HepG2 (cell line): ENCODE measurements around the gene PGC. TPM values are rescaled to one million over a fixed set of nuclear protein-coding genes. Genes with fewer than 3 reads are reported as not detected.
A peak's percentile ranks its signal among the peaks of the same experiment; 100 is the strongest.

ENCODE experiments used
- AKAP8 ChIP-seq: sonication (generic); formaldehyde crosslinking; IDR thresholded peaks from 2 replicates; pipeline ENCODE4 v1.5.1; 2020; ENCODE audit warnings: mild to moderate bottlenecking, missing genetic modification reagents
- ATF5 ChIP-seq: sonication (generic); formaldehyde crosslinking; IDR thresholded peaks from 2 replicates; pipeline ENCODE4 v1.4.0; 2020; ENCODE audit warnings: mild to moderate bottlenecking, low read depth, missing genetic modification reagents
- ETV5 ChIP-seq: IDR thresholded peaks from 2 replicates; pipeline ENCODE4 v1.6.1; 2018; ENCODE audit warnings: missing biosample characterization, missing genetic modification reagents, inconsistent platforms, borderline replicate concordance
- HCFC1 ChIP-seq: fragments of 150-350 bp; IDR thresholded peaks from 2 replicates; pipeline ENCODE4 v1.6.1; 2014; ENCODE audit warnings: low read depth, low read length
- HDAC6 ChIP-seq: fragments of 200-600 bp; sonication (generic); IDR thresholded peaks from 2 replicates; pipeline ENCODE4 v1.7.0; 2017; ENCODE audit warnings: mild to moderate bottlenecking, antibody characterized with exemption, low read length, low read depth
- IRF1 ChIP-seq: sonication (generic); formaldehyde crosslinking; IDR thresholded peaks from 2 replicates; pipeline ENCODE4 v1.4.0; 2020; ENCODE audit warnings: low read depth, mild to moderate bottlenecking, missing genetic modification reagents
- JUN ChIP-seq: sonication (generic); formaldehyde crosslinking; IDR thresholded peaks from 2 replicates; pipeline ENCODE4 v1.4.0; 2020; ENCODE audit warnings: mild to moderate bottlenecking, missing genetic modification reagents
- MATR3 ChIP-seq: sonication (generic); formaldehyde crosslinking; IDR thresholded peaks from 2 replicates; pipeline ENCODE4 v1.4.0; 2020; ENCODE audit warnings: missing genetic modification reagents
- SETDB1 ChIP-seq: sonication (generic); formaldehyde crosslinking; IDR thresholded peaks from 2 replicates; pipeline ENCODE4 v1.5.1; 2020; ENCODE audit warnings: missing genetic modification reagents, mild to moderate bottlenecking, borderline replicate concordance
- SMAD1 ChIP-seq: sonication (generic); formaldehyde crosslinking; IDR thresholded peaks from 2 replicates; pipeline ENCODE4 v1.4.0; 2020; ENCODE audit warnings: missing genetic modification reagents, low read depth, mild to moderate bottlenecking, borderline replicate concordance
- SNAI1 ChIP-seq: sonication (generic); formaldehyde crosslinking; IDR thresholded peaks from 2 replicates; pipeline ENCODE4 v1.5.0; 2020; ENCODE audit warnings: mild to moderate bottlenecking, missing genetic modification reagents, borderline replicate concordance
- TBX3 ChIP-seq: fragments of 450-650 bp; IDR thresholded peaks from 2 replicates; pipeline ENCODE4 v1.6.1; 2017; ENCODE audit warnings: antibody characterized with exemption, mild to moderate bottlenecking, inconsistent platforms, borderline replicate concordance
- TCF12 ChIP-seq, 2 experiments: fragments of 450-650 bp in 1 of 2; sonication (generic) in 1 of 2; formaldehyde crosslinking in 1 of 2; IDR thresholded peaks; 2 replicates each; pipeline versions ENCODE4 v1.6.1 to v1.8.0; 2017 to 2022; ENCODE audit warnings: antibody characterized with exemption in 1 of 2, mild to moderate bottlenecking in 1 of 2, missing genetic modification reagents in 1 of 2, moderate library complexity in 1 of 2
- THAP9 ChIP-seq: sonication (generic); formaldehyde crosslinking; IDR thresholded peaks from 2 replicates; pipeline ENCODE4; 2020; ENCODE audit warnings: missing genetic modification reagents, mild to moderate bottlenecking, borderline replicate concordance
- TSC22D2 ChIP-seq: sonication (generic); formaldehyde crosslinking; IDR thresholded peaks from 2 replicates; pipeline ENCODE4 v1.5.1; 2020; ENCODE audit warnings: missing genetic modification reagents, mild to moderate bottlenecking, borderline replicate concordance
- ZC3H4 ChIP-seq: sonication (generic); formaldehyde crosslinking; IDR thresholded peaks from 2 replicates; pipeline ENCODE4 v1.4.0; 2020; ENCODE audit warnings: missing genetic modification reagents, borderline replicate concordance
- ZEB1 ChIP-seq: IDR thresholded peaks from 2 replicates; pipeline ENCODE4 v1.6.1; 2012; ENCODE audit warnings: mild to moderate bottlenecking, low read depth, inconsistent platforms; ENCODE audit not compliant: insufficient replicate concordance
- ZNF136 ChIP-seq: sonication (generic); formaldehyde crosslinking; IDR thresholded peaks from 2 replicates; pipeline ENCODE4 v1.8.1; 2022; ENCODE audit warnings: low read depth, mild to moderate bottlenecking, moderate library complexity, missing genetic modification reagents
- ZNF263 ChIP-seq: sonication (generic); formaldehyde crosslinking; IDR thresholded peaks from 2 replicates; pipeline ENCODE4 v1.4.0; 2020; ENCODE audit warnings: missing genetic modification reagents
- ZNF512 ChIP-seq: sonication (generic); formaldehyde crosslinking; IDR thresholded peaks from 2 replicates; pipeline ENCODE4 v1.4.0; 2020; ENCODE audit warnings: mild to moderate bottlenecking, missing genetic modification reagents
- ZNF570 ChIP-seq: sonication (generic); formaldehyde crosslinking; IDR thresholded peaks from 2 replicates; pipeline ENCODE4 v1.4.0; 2020; ENCODE audit warnings: mild to moderate bottlenecking, missing genetic modification reagents, borderline replicate concordance
- ZNF816 ChIP-seq: sonication (generic); formaldehyde crosslinking; IDR thresholded peaks from 2 replicates; pipeline ENCODE4 v1.8.0; 2022; ENCODE audit warnings: missing genetic modification reagents, mild to moderate bottlenecking, borderline replicate concordance
- polyA plus RNA-seq, 8 experiments: library from polyadenylated mRNA; depleted of rRNA in 3 of 8; stranded (reverse) in 7 of 8; unstranded in 1 of 8; fragments of >200 nt; fragmentation: Illumina TruSeq in 4 of 8; extraction: Trizol in 4 of 8; gene quantifications; 2 replicates each; pipeline versions ENCODE4 v1.2.1 to v1.2.3, GENCODE V29; 2011 to 2016; ENCODE audit warnings: low read depth in 4 of 8, missing spikeins in 1 of 8, mixed read lengths in 1 of 8; ENCODE audit not compliant: insufficient read depth in 1 of 8
- total RNA-seq, 5 experiments: library from RNA; depleted of rRNA; stranded (reverse); fragments of >200 nt; fragmentation: Illumina TruSeq; extraction: Trizol; gene quantifications; 2 replicates each; pipeline ENCODE4 v1.2.3, GENCODE V29; 2016; ENCODE audit warnings: low read depth in 1 of 5

The PGC gene
- total and polyA plus RNA-seq, 2 of the 13 experiments (the other 11 are each of a cell fraction or from before 2014, with no cell fraction given) = 426 to 502 TPM

- TF ChIP-seq JUN (CRISPR knock-in tag) = no peak
- TF ChIP-seq ZEB1 = peak; percentile 58
- TF ChIP-seq HDAC6 = no peak
- TF ChIP-seq ATF5 = no peak
- TF ChIP-seq TSC22D2 (CRISPR knock-in tag) = no peak
- no peak for TF ChIP-seq IRF1 (CRISPR knock-in tag)
- no peak for TF ChIP-seq MATR3 (CRISPR knock-in tag)
- TF ChIP-seq HCFC1 = no peak
- TF ChIP-seq ETV5 = no peak
- TF ChIP-seq TCF12 (IDR thresholded peaks at IDR 0.05) = no peak
- no peak for TF ChIP-seq TCF12 (CRISPR knock-in tag; IDR thresholded peaks at IDR 0.05)
- no peak for TF ChIP-seq ZC3H4
- TF ChIP-seq THAP9 (CRISPR knock-in tag) = peak; percentile 12; the same call in 1 of the 2 replicates
- no peak for TF ChIP-seq ZNF816
- TF ChIP-seq ZNF263 = peak; percentile 44; the same call in 1 of the 2 replicates
- no peak for TF ChIP-seq ZNF512 (CRISPR knock-in tag)
- no peak for TF ChIP-seq SETDB1 (CRISPR knock-in tag)
- TF ChIP-seq ZNF136 (CRISPR knock-in tag) = no peak; the same call in 1 of the 2 replicates
- peak; percentile 88; the same call in 1 of the 2 replicates for TF ChIP-seq AKAP8 (CRISPR knock-in tag)
- no peak for TF ChIP-seq SNAI1 (CRISPR knock-in tag)
- no peak for TF ChIP-seq ZNF570 (CRISPR knock-in tag)
- TF ChIP-seq SMAD1 (CRISPR knock-in tag) = no peak; the same call in 1 of the 2 replicates
- peak; percentile 54; the same call in 1 of the 2 replicates for TF ChIP-seq TBX3
These were observed 13.2 kb downstream of the PGC start (continued) for GRCh38 chr6:41733707-41734665.
